Heart right ventricle (tissue), 16 donors: Measurements from ENCODE around the gene TRPM3. TPM values are rescaled to one million over a fixed set of nuclear protein-coding genes. Genes with fewer than 3 reads are reported as not detected.

Source experiments
- ATAC-seq, 8 donors: fragments of 200-7000 bp; cut with Tn5 transposase; one replicate each; pipeline ENCODE4 v1.9.1; 2020; ENCODE audit warnings: mild to moderate bottlenecking in 8 of 8, moderate library complexity in 8 of 8, moderate number of reproducible peaks in 1 of 8
- DNase-seq, 2 donors: peaks; one replicate each; pipeline ENCODE4 v3.0.0-alpha.2; 2020
- H3K27ac ChIP-seq, 10 donors: fragments of 200-600 bp; sonication (generic) in 2 of 10; one replicate each; pipeline versions ENCODE4 v1.5.0 to v1.8.0; 2020 to 2022; ENCODE audit warnings: mild to moderate bottlenecking in 3 of 10
- H3K27me3 ChIP-seq, 7 donors: fragments of 200-600 bp; one replicate each; pipeline ENCODE4 v1.8.0; 2021 to 2022; ENCODE audit warnings: mild to moderate bottlenecking in 2 of 7
- H3K36me3 ChIP-seq, 9 donors: fragments of 200-600 bp; sonication (generic) in 1 of 9; one replicate each; pipeline versions ENCODE4 v1.5.0 to v1.8.0; 2020 to 2022; ENCODE audit warnings: mild to moderate bottlenecking in 2 of 9
- H3K4me1 ChIP-seq, 9 donors: fragments of 200-600 bp; sonication (generic) in 1 of 9; one replicate each; pipeline versions ENCODE4 v1.5.0 to v1.8.0; 2020 to 2022; ENCODE audit warnings: mild to moderate bottlenecking in 4 of 9
- H3K4me3 ChIP-seq, 10 donors: fragments of 200-600 bp; sonication (generic) in 2 of 10; one replicate each; pipeline versions ENCODE4 v1.5.0 to v1.8.0; 2020 to 2022; ENCODE audit warnings: mild to moderate bottlenecking in 7 of 10, moderate library complexity in 2 of 10
- H3K9me3 ChIP-seq, 11 donors: fragments of 200-600 bp in 10 of 11; sonication (generic) in 2 of 11; one replicate each; pipeline versions ENCODE4 v1.5.0 to v1.8.0; 2013 to 2022; ENCODE audit warnings: mild to moderate bottlenecking in 2 of 11, control low read depth in 1 of 11, moderate library complexity in 1 of 11
- CTCF ChIP-seq, 9 donors: fragments of 200-600 bp; sonication (generic) in 2 of 9; IDR thresholded peaks; one replicate each; pipeline versions ENCODE4 v1.5.0 to v1.8.0; 2021 to 2022; ENCODE audit warnings: antibody characterized with exemption in 9 of 9, mild to moderate bottlenecking in 5 of 9, moderate library complexity in 1 of 9
- WGBS, 2 donors: extraction: QIAGEN DNeasy Blood & Tissue Kit; methylation state at CpG; one replicate each; pipeline ENCODE4 v1.1.7; 2013; ENCODE audit warnings: inconsistent platforms in 1 of 2; 5-methylcytosine and 5-hydroxymethylcytosine counted together
- intact Hi-C, 10 donors: fragments of 100-400 bp; cut with DNase I; formaldehyde crosslinking; loops; one replicate each; pipeline versions ENCODE4 v1.11.1 to v1.14.2; 2022
- polyA plus RNA-seq, 2 donors: library from polyadenylated mRNA; stranded (reverse); fragments of 200-250 nt; gene quantifications; one replicate each; pipeline ENCODE4 v1.2.3, GENCODE V29; 2013
- total RNA-seq, 10 donors: library from RNA; stranded (reverse); fragmentation: NEBNext Ultra II Directional in 3 of 10; extraction: Animal tissue kit (Norgen Biotek cat#: 25700) in 3 of 10; gene quantifications; one replicate each; pipeline versions ENCODE4 v1.2.1 to v1.2.4, GENCODE V29; 2021 to 2023
- donor health status: Arrhythmogenic right ventricular cardiomyopathy.
- donor health status: ischemic (EF 13 %, LVEDD 7.1; RV severe dilation, severe dysfunction).
- donor health status: healthy with polysubstance abuse.
- donor health status: DM: no; HTN: yes; CAD: no.
- donor health status: DM: no; HTN: no; CAD: no.
- donor health status: ischemic (EF 25% LVEDD 6.9; RV normal size, moderate dysfunction).
- donor health status: ischemic (EF 25% LVEDD 5.7; RV mildly dilated, moderate dysfunction).
- donor health status: healthy.
- donor health status: DM: yes; HTN: yes; CAD: no.
- donor health status: Ischemic cardiomyopathy.
- donor health status: ischemic (EF 35%, LVEDD 5.7; RV mildly dilated, moderate dysfunction).
- donor health status: nonischemic (EF 11% LVEDD 7.7; RV severe dilation, severe dysfunction).
- donor health status: DM: yes; HTN: yes; CAD: no.
- donor health status: PGD.
- donor health status: ischemic (EF 29% LVEDD 5.4; RV normal size, mild dysfunction).
- donor health status: nonischemic (EF 23%, LVEDD 6.1; RV moderate dilation, normal function).

TRPM3 gene
- total and polyA plus RNA-seq, 12 donors: 0.05 to 1.3 (median 0.16) TPM; not detected in 1

GRCh38 chr9:70563010-70563409, 558.4 kb downstream of the TRPM3 start:
- Histone ChIP-seq H3K36me3 (no peaks in the 10 kb centered on the region), H3K4me1 (peaks cover 0 to 39% (median 0%) of the 10 kb centered on the region in 9 donors), H3K27me3 (no peaks in the 10 kb centered on the region), H3K27ac (peak overlapping the region in 5 of 10 donors; percentile 1 to 91 (median 26)), H3K4me3 (no peak overlapping the region), H3K9me3 (no peaks in the 10 kb centered on the region)
- no peak for TF ChIP-seq CTCF (IDR thresholded peaks at IDR 0.05)
- DNase-seq (no peak), ATAC-seq (no peak)
- WGBS, 2 donors: 92 to 97% methylated on average over 4 of the region's 4 CpGs
- intact Hi-C loops: loop anchor here in 2 of 10 donors (2.0 to 10.0 kb wide), 2 partner anchors 14 to 68 kb away; no protein-coding TSS in a partner anchor

GRCh38 chr9:70561786-70562395, 559.5 kb downstream of the TRPM3 start:
- no peak for ATAC-seq

GRCh38 chr9:70561111-70561510, 560.3 kb downstream of the TRPM3 start:
- WGBS, 2 donors: 76 to 78% methylated on average over 4 of the region's 4 CpGs
- no peak for TF ChIP-seq CTCF (IDR thresholded peaks at IDR 0.05)
- H3K27ac ChIP-seq: peak overlapping the region in 1 of 10 donors; percentile 91
- DNase-seq (no peak), ATAC-seq (no peak)
- no peaks in the 10 kb centered on the region for H3K9me3 ChIP-seq
- H3K4me1 ChIP-seq: peaks cover 0 to 46% (median 0%) of the 10 kb centered on the region in 9 donors
- no peaks in the 10 kb centered on the region for H3K27me3 ChIP-seq
- intact Hi-C loops: loop anchor here in 1 of 10 donors (10.0 kb wide), 1 partner anchor 66 kb away; no protein-coding TSS in a partner anchor
- H3K36me3 ChIP-seq: no peaks in the 10 kb centered on the region
- no peak overlapping the region for H3K4me3 ChIP-seq

More at GRCh38 chr9:70561786-70562395, 559.5 kb downstream of the TRPM3 start:
- intact Hi-C loops: loop anchor here in 2 of 10 donors (2.0 to 10.0 kb wide), 2 partner anchors 15 to 67 kb away; no protein-coding TSS in a partner anchor
- Histone ChIP-seq H3K27me3 (no peaks in the 10 kb centered on the region), H3K4me1 (peaks cover 0 to 46% (median 0%) of the 10 kb centered on the region in 9 donors), H3K9me3 (no peaks in the 10 kb centered on the region), H3K4me3 (no peak overlapping the region), H3K27ac (peak overlapping the region in 4 of 10 donors; percentile 6 to 91 (median 24)), H3K36me3 (no peaks in the 10 kb centered on the region)
- TF ChIP-seq CTCF (IDR thresholded peaks at IDR 0.05): no peak
- WGBS, 2 donors: 76 to 88% methylated on average over 3 of the region's 3 CpGs
- DNase-seq: no peak

- no peaks in the 10 kb centered on the region for H3K36me3 ChIP-seq
- H3K4me3 ChIP-seq: no peak overlapping the region
- H3K4me1 ChIP-seq: peaks cover 0 to 50% (median 9%) of the 10 kb centered on the region in 9 donors
- TF ChIP-seq CTCF (IDR thresholded peaks at IDR 0.05): no peak
- intact Hi-C loops: no loop called here
- H3K27me3 ChIP-seq: no peaks in the 10 kb centered on the region
- DNase-seq (no peak), ATAC-seq (no peak)
- H3K27ac ChIP-seq: no peak overlapping the region
- H3K9me3 ChIP-seq: no peaks in the 10 kb centered on the region
Measured at GRCh38 chr9:70559102-70559501, 562.3 kb downstream of the TRPM3 start.
